Liver (tissue), 9 donors: ENCODE data around the gene RAB11A. TPM values are rescaled to one million over a fixed set of nuclear protein-coding genes. Genes with fewer than 3 reads are reported as not detected.
"Not testable (repeated sequence)": the region's sequence is repeated elsewhere in the genome, so short reads cannot be mapped to it uniquely, and the experiment has no call there.

Experiments
- DNase-seq: peaks from one replicate; pipeline ENCODE4 v3.0.0-alpha.2; 2017; ENCODE audit warnings: low spot score
- H3K27ac ChIP-seq, 2 donors: one replicate each; pipeline ENCODE4 v1.7.0; 2013; ENCODE audit warnings: inconsistent platforms in 2 of 2, low read length in 2 of 2, control low read depth in 1 of 2, low read depth in 1 of 2, mild to moderate bottlenecking in 1 of 2
- H3K27me3 ChIP-seq, 4 donors: one replicate each; pipeline versions ENCODE4 v1.6.1 to v1.7.0; 2013; ENCODE audit warnings: low read length in 3 of 4, inconsistent platforms in 1 of 4, mild to moderate bottlenecking in 1 of 4, moderate library complexity in 1 of 4; ENCODE audit not compliant: control insufficient read depth in 4 of 4, insufficient read depth in 4 of 4
- H3K36me3 ChIP-seq, 4 donors: one replicate each; pipeline versions ENCODE4 v1.6.1 to v1.7.0; 2013; ENCODE audit warnings: low read length in 3 of 4, mild to moderate bottlenecking in 3 of 4, low read depth in 1 of 4, moderate library complexity in 1 of 4; ENCODE audit not compliant: control insufficient read depth in 4 of 4, insufficient read depth in 3 of 4
- H3K4me1 ChIP-seq, 4 donors: one replicate each; pipeline versions ENCODE4 v1.6.1 to v1.7.0; 2013; ENCODE audit warnings: low read length in 3 of 4, mild to moderate bottlenecking in 3 of 4, moderate library complexity in 1 of 4; ENCODE audit not compliant: control insufficient read depth in 4 of 4, insufficient read depth in 4 of 4
- H3K4me3 ChIP-seq, 3 donors: one replicate each; pipeline versions ENCODE4 v1.6.1 to v1.7.0; 2013; ENCODE audit warnings: low read length in 3 of 3, control low read depth in 1 of 3, low read depth in 1 of 3, mild to moderate bottlenecking in 1 of 3
- H3K9ac ChIP-seq, 2 donors: one replicate each; pipeline ENCODE4 v1.7.0; 2013; ENCODE audit warnings: low read length in 2 of 2, mild to moderate bottlenecking in 2 of 2, moderate library complexity in 2 of 2, control low read depth in 1 of 2, low read depth in 1 of 2
- H3K9me3 ChIP-seq, 4 donors: one replicate each; pipeline versions ENCODE4 v1.6.1 to v1.7.0; 2013; ENCODE audit warnings: low read length in 3 of 4; ENCODE audit not compliant: control insufficient read depth in 4 of 4
- ATF3 ChIP-seq: IDR thresholded peaks from 2 replicates; pipeline ENCODE4 v1.6.1; 2016; ENCODE audit warnings: antibody characterized with exemption
- GABPA ChIP-seq, 2 donors: IDR thresholded peaks in 1 of 2; conservative IDR thresholded peaks in 1 of 2; 2 replicates each; pipeline ENCODE4 v1.6.1; 2016; ENCODE audit warnings: antibody characterized with exemption in 2 of 2, mild to moderate bottlenecking in 1 of 2, moderate library complexity in 1 of 2
- HNF4G ChIP-seq: IDR thresholded peaks from 2 replicates; pipeline ENCODE4 v1.6.1; 2016; ENCODE audit warnings: antibody characterized with exemption
- NR2F2 ChIP-seq: IDR thresholded peaks from 2 replicates; pipeline ENCODE4 v1.6.1; 2016; ENCODE audit warnings: antibody characterized with exemption
- RXRA ChIP-seq, 2 donors: IDR thresholded peaks; 2 replicates each; pipeline ENCODE4 v1.6.1; 2017 to 2018; ENCODE audit warnings: antibody characterized with exemption in 2 of 2, mild to moderate bottlenecking in 1 of 2
- WGBS: extraction: QIAGEN DNeasy Blood & Tissue Kit; methylation state at CpG from one replicate; pipeline ENCODE4 v1.1.7; 2013; 5-methylcytosine and 5-hydroxymethylcytosine counted together
- polyA plus RNA-seq, 2 donors: library from polyadenylated mRNA; stranded (reverse) in 1 of 2; unstranded in 1 of 2; fragments of 200-250 nt in 1 of 2; fragments of >200 nt in 1 of 2; fragmentation: Nextera tagmentation in 1 of 2; extraction: Ambion mirVana in 1 of 2; gene quantifications; one replicate each; pipeline versions ENCODE4 v1.2.1 to v1.2.3, GENCODE V29; 2013 to 2015
- total RNA-seq, 2 donors: library from RNA; depleted of rRNA; stranded (reverse); fragments of >200 nt; gene quantifications; one replicate each; pipeline ENCODE4 v1.2.3, GENCODE V29; 2014
- TF ChIP-seq, protein P1 (sequence below): IDR thresholded peaks from 2 replicates; pipeline ENCODE4 v1.6.1; 2016; ENCODE audit warnings: antibody characterized with exemption
- TF ChIP-seq, protein P2 (sequence below): IDR thresholded peaks from 2 replicates; pipeline ENCODE4 v1.6.1; 2016; ENCODE audit warnings: antibody characterized with exemption, mild to moderate bottlenecking
- TF ChIP-seq, protein P3 (sequence below): IDR thresholded peaks from 2 replicates; pipeline ENCODE4 v1.6.1; 2016; ENCODE audit warnings: antibody characterized with exemption
- donor health status: healthy.
- donor health status: healthy.
- donor health status: healthy.
- donor health status: healthy.
- donor health status: healthy.

Gene RAB11A
- total and polyA plus RNA-seq, 4 donors: 40.6 to 100 (median 81.7) TPM

GRCh38 chr15:65867244-65867643 is 2.0 kb upstream of the RAB11A start:
- no peaks in the 10 kb centered on the region for H3K9me3 ChIP-seq
- H3K27me3 ChIP-seq: no peaks in the 10 kb centered on the region

GRCh38 chr15:65867933-65868332 is 1.4 kb upstream of the RAB11A start:
- H3K9me3 ChIP-seq, H3K36me3 ChIP-seq, DNase-seq, H3K4me3 ChIP-seq, H3K9ac ChIP-seq, H3K27me3 ChIP-seq, H3K27ac ChIP-seq: not testable (repeated sequence)
- WGBS: 98% methylated on average over 6 of the region's 6 CpGs
- peaks cover 2 to 12% (median 8%) of the 10 kb centered on the region in 4 donors for H3K4me1 ChIP-seq

More at GRCh38 chr15:65867244-65867643, 2.0 kb upstream of the RAB11A start:
- Histone ChIP-seq H3K9ac (no peak overlapping the region), H3K4me3 (no peak overlapping the region), H3K4me1 (peaks cover 2 to 12% (median 8%) of the 10 kb centered on the region in 4 donors), H3K27ac (no peak overlapping the region), H3K36me3 (no peaks in the 10 kb centered on the region)
- no peak for DNase-seq
- TF ChIP-seq GABPA (IDR thresholded peaks at IDR 0.05 in 1 of 2, conservative IDR thresholded peaks at IDR 0.05 in 1 of 2) (no peak), HNF4G (no peak), RXRA (IDR thresholded peaks at IDR 0.05) (no peak)
- TF ChIP-seq, protein P1, sequence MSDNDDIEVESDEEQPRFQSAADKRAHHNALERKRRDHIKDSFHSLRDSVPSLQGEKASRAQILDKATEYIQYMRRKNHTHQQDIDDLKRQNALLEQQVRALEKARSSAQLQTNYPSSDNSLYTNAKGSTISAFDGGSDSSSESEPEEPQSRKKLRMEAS: no peak
- WGBS: 89% methylated on average over 3 of the region's 3 CpGs

DNA sequence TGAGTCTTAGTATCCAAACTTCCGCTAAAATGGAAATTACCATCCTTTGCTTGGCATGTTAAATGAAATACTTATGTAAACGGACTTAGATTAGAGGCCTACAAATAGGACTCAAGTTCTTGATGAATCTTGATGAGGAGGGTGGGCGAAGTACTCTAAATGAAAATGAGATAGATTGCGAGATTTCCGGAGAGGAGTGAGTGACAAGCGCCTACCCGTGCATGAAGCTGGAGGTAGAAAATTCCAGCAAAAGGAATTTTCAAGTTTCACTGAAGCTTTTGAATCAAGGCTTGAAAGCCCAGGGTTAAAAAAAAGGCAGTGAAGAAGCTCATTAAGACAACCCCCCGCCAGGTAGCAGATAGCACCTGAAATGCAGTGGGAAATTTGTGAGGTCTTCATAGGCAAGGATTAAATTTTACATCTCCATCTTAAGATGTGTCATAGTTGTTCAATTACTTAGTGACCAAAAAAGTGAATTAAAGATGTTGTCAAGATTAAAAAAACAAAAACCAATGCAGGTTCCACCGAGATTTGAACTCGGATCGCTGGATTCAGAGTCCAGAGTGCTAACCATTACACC is 655 bp upstream of the RAB11A start:
- Histone ChIP-seq H3K4me3 (peak overlapping the region; percentile 84 to 98 (median 92)), H3K36me3 (no peaks in the 10 kb centered on the region), H3K27me3 (no peaks in the 10 kb centered on the region), H3K4me1 (peaks cover 2 to 12% (median 8%) of the 10 kb centered on the region in 4 donors), H3K27ac (peak overlapping the region; percentile 81 to 95), H3K9ac (peak overlapping the region in 1 of 2 donors; percentile 79), H3K9me3 (no peaks in the 10 kb centered on the region)
- no peak for DNase-seq
- peak; percentile 100 for TF ChIP-seq ATF3
- no peak for TF ChIP-seq NR2F2
- TF ChIP-seq, protein P2, sequence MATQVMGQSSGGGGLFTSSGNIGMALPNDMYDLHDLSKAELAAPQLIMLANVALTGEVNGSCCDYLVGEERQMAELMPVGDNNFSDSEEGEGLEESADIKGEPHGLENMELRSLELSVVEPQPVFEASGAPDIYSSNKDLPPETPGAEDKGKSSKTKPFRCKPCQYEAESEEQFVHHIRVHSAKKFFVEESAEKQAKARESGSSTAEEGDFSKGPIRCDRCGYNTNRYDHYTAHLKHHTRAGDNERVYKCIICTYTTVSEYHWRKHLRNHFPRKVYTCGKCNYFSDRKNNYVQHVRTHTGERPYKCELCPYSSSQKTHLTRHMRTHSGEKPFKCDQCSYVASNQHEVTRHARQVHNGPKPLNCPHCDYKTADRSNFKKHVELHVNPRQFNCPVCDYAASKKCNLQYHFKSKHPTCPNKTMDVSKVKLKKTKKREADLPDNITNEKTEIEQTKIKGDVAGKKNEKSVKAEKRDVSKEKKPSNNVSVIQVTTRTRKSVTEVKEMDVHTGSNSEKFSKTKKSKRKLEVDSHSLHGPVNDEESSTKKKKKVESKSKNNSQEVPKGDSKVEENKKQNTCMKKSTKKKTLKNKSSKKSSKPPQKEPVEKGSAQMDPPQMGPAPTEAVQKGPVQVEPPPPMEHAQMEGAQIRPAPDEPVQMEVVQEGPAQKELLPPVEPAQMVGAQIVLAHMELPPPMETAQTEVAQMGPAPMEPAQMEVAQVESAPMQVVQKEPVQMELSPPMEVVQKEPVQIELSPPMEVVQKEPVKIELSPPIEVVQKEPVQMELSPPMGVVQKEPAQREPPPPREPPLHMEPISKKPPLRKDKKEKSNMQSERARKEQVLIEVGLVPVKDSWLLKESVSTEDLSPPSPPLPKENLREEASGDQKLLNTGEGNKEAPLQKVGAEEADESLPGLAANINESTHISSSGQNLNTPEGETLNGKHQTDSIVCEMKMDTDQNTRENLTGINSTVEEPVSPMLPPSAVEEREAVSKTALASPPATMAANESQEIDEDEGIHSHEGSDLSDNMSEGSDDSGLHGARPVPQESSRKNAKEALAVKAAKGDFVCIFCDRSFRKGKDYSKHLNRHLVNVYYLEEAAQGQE: no peak
- TF ChIP-seq, protein P3, sequence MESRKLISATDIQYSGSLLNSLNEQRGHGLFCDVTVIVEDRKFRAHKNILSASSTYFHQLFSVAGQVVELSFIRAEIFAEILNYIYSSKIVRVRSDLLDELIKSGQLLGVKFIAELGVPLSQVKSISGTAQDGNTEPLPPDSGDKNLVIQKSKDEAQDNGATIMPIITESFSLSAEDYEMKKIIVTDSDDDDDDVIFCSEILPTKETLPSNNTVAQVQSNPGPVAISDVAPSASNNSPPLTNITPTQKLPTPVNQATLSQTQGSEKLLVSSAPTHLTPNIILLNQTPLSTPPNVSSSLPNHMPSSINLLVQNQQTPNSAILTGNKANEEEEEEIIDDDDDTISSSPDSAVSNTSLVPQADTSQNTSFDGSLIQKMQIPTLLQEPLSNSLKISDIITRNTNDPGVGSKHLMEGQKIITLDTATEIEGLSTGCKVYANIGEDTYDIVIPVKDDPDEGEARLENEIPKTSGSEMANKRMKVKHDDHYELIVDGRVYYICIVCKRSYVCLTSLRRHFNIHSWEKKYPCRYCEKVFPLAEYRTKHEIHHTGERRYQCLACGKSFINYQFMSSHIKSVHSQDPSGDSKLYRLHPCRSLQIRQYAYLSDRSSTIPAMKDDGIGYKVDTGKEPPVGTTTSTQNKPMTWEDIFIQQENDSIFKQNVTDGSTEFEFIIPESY: no peak
- WGBS: 65% methylated on average over 11 of the region's 11 CpGs
